ENCODE measurements around the gene HHIPL1. TPM values are rescaled to one million over a fixed set of nuclear protein-coding genes. Genes with fewer than 3 reads are reported as not detected.

HHIPL1 gene
- total RNA-seq, 1 donor: 3.9 TPM

- no peak for DNase-seq (ENCODE audit: low read depth)
- TF ChIP-seq, protein P1, sequence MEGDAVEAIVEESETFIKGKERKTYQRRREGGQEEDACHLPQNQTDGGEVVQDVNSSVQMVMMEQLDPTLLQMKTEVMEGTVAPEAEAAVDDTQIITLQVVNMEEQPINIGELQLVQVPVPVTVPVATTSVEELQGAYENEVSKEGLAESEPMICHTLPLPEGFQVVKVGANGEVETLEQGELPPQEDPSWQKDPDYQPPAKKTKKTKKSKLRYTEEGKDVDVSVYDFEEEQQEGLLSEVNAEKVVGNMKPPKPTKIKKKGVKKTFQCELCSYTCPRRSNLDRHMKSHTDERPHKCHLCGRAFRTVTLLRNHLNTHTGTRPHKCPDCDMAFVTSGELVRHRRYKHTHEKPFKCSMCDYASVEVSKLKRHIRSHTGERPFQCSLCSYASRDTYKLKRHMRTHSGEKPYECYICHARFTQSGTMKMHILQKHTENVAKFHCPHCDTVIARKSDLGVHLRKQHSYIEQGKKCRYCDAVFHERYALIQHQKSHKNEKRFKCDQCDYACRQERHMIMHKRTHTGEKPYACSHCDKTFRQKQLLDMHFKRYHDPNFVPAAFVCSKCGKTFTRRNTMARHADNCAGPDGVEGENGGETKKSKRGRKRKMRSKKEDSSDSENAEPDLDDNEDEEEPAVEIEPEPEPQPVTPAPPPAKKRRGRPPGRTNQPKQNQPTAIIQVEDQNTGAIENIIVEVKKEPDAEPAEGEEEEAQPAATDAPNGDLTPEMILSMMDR (IDR thresholded peaks at IDR 0.05; ENCODE audit: insufficient read depth, low read depth, low read length): no peak
- H3K4me3 ChIP-seq (ENCODE audit: low read depth, low read length): no peak overlapping the region
Observed at GRCh38 chr14:99718031-99718810, 73.3 kb downstream of the HHIPL1 start.

DNA sequence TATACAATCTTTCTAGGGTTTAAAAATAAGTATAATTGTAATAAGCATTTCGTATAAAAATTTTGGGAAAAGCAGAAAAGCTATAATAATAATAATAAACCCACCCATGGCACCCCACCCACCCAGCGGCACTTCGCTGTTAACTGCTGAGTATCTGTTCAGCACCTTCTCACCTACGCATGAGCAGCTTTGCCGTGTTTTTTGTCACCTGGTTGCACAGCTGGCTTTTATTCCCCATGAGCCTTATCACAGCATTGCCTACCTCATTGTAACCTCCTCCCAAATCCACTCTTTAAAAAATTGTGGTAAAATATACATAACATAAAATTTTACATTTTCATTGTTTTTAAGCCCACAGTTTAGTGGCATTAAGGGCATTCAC lies 73.9 kb downstream of the HHIPL1 start:
- no peak overlapping the region for H3K4me3 ChIP-seq (ENCODE audit: low read depth, low read length)
- TF ChIP-seq, protein P1 (IDR thresholded peaks at IDR 0.05; ENCODE audit: insufficient read depth, low read depth, low read length): no peak
- no peak for DNase-seq (ENCODE audit: low read depth)

- no peak for DNase-seq (ENCODE audit: low read depth)
- TF ChIP-seq, protein P1 (IDR thresholded peaks at IDR 0.05; ENCODE audit: insufficient read depth, low read depth, low read length): no peak
- H3K4me3 ChIP-seq (ENCODE audit: low read depth, low read length): no peak overlapping the region
Observed at GRCh38 chr14:99720941-99721791, 76.2 kb downstream of the HHIPL1 start.

- no peak overlapping the region for H3K4me3 ChIP-seq (ENCODE audit: low read depth, low read length)
- TF ChIP-seq, protein P1 (IDR thresholded peaks at IDR 0.05; ENCODE audit: insufficient read depth, low read depth, low read length): no peak
- DNase-seq (ENCODE audit: low read depth): no peak
Observed at GRCh38 chr14:99721792-99722516, 77.0 kb downstream of the HHIPL1 start.

DNA sequence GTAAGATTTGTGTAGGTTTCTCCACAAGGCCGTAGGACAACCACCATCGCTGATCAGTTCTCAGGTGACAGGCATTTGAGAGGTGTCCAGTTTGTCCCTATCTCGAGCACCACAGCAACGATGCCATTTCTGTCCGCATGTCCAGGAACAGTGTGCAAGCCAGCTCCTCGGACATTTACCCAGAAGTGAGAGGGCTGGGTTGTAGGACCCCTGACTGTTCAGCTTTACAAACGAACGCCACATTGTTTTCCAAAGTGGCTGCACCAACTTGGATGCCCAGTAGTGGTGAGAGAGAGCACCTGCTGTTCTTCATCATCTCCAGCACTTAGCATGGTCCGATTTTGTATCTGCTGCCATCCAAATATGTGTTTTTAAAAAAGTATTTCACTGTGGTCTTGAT lies 77.8 kb downstream of the HHIPL1 start:
- TF ChIP-seq, protein P1 (IDR thresholded peaks at IDR 0.05; ENCODE audit: insufficient read depth, low read depth, low read length): no peak
- DNase-seq (ENCODE audit: low read depth): no peak
- no peak overlapping the region for H3K4me3 ChIP-seq (ENCODE audit: low read depth, low read length)

DNA sequence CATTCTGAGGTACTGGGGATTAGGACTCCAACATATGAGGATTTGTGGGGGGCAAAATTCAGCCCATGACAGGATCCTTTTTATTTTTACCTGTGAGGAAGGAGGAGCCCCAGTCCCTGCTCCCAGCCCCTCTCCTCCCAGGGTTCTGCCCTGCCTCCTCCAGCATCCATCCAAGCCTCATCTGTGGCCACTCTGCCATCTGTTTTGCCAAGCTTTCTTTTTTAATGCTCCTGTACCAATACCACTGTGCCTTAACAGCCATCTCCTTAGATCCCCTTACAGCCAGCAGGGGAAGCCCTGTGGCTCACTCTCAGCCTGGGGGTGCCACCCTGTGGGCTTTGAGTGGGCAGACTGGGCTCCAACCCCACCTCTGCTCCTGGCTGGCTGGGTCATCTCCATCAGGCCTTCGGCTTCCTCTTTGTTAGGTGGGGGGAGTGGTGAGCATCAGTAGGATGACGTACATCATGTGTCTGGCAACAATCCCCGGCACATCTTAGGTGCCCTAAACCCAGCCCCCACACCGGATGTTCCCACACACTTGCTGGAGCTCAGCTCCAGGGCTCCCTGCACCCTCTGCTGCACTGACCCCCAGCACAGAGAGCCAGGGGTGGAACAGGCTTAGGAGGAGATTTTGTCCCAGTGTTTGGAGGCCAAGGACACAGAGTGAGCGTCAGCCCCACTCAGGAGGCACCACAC lies 79.4 kb downstream of the HHIPL1 start:
- H3K4me3 ChIP-seq (ENCODE audit: low read depth, low read length): no peak overlapping the region
- DNase-seq (ENCODE audit: low read depth): no peak
- TF ChIP-seq, protein P1 (IDR thresholded peaks at IDR 0.05; ENCODE audit: insufficient read depth, low read depth, low read length): no peak

All from fibroblast of villous mesenchyme (primary cell).